Fibroblast of the aortic adventitia (primary cell): ENCODE results near the gene MOGAT2. TPM values are rescaled to one million over a fixed set of nuclear protein-coding genes. Genes with fewer than 3 reads are reported as not detected.

Source experiments
- DNase-seq: peaks from one replicate; pipeline ENCODE4 v3.0.0-alpha.2; 2010; ENCODE audit warnings: low read depth
- H3K4me3 ChIP-seq: 2 replicates; pipeline ENCODE4 v1.5.1; 2011; ENCODE audit warnings: low read depth, mild to moderate bottlenecking, control low read depth, low read length, moderate library complexity
- total RNA-seq: library from RNA; depleted of rRNA; stranded (reverse); fragments of >200 nt; gene quantifications from 2 replicates; pipeline ENCODE4 v1.2.3, GENCODE V29; 2012; ENCODE audit warnings: low replicate concordance
- TF ChIP-seq, protein P1 (sequence below): IDR thresholded peaks from 2 replicates; pipeline ENCODE4 v1.5.1; 2011; ENCODE audit warnings: mild to moderate bottlenecking, low read length, control low read depth, inconsistent platforms; ENCODE audit not compliant: insufficient read depth

The MOGAT2 gene
- total RNA-seq, 1 donor = not detected

DNA sequence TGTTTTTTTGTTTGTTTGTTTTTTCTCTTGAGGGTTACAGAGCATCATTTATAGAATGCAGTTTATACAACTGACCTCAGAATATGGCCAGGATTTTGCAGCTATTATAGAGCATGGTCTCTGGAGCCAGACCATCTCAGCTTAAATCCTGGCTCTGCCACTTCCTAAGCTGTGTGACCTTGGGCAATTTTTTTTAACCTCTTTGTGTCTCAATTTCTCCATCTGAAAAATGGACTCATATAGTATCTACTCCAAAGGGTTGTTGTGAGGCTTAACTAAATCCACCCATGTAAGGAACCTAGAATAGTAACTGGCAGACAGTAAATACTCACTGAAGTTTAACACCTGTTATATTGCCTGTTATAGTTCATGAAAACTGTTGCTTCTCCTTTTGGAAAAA, 42.6 kb downstream of the MOGAT2 start:
- no peak overlapping the region for H3K4me3 ChIP-seq
- TF ChIP-seq, protein P1, sequence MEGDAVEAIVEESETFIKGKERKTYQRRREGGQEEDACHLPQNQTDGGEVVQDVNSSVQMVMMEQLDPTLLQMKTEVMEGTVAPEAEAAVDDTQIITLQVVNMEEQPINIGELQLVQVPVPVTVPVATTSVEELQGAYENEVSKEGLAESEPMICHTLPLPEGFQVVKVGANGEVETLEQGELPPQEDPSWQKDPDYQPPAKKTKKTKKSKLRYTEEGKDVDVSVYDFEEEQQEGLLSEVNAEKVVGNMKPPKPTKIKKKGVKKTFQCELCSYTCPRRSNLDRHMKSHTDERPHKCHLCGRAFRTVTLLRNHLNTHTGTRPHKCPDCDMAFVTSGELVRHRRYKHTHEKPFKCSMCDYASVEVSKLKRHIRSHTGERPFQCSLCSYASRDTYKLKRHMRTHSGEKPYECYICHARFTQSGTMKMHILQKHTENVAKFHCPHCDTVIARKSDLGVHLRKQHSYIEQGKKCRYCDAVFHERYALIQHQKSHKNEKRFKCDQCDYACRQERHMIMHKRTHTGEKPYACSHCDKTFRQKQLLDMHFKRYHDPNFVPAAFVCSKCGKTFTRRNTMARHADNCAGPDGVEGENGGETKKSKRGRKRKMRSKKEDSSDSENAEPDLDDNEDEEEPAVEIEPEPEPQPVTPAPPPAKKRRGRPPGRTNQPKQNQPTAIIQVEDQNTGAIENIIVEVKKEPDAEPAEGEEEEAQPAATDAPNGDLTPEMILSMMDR = no peak
- DNase-seq = no peak

DNA sequence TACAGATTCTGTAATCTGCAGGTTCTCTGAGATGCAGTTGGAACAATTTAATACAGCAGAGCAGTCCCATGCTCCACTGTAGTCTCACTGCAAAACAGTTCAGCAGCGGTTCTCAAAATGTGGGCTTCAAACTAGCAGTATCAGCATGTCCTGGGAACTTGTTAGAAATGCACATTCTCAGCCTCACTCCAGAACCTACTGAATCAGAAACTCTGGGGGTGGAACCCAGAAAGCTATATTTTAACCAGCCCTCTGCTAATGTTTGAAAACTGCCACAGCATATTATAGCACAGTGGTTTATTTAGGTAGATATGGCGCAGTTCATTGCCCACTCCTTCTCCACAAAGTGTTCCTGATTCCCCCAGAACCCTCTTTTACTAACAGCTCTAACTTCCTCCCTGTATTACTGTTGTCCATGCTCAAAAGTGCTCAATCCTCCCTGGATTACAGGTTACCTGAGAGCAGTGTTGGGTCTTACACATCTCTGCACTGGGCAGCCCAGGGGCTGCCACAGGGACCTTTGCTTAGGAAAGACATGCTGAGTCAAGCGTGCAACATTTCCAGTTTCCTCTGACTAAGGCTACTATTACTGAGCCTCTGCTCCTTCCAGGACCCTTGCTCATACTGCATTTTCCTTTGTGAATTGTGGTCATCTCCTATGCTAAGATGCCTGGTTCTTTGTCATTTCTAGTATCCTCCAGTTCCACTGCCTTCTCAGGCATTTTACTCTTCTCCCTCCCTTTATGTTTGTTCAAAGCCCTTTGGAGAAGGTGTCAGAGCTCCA, 43.3 kb downstream of the MOGAT2 start:
- DNase-seq = peak; percentile 57
- TF ChIP-seq, protein P1 = no peak
- no peak overlapping the region for H3K4me3 ChIP-seq

DNA sequence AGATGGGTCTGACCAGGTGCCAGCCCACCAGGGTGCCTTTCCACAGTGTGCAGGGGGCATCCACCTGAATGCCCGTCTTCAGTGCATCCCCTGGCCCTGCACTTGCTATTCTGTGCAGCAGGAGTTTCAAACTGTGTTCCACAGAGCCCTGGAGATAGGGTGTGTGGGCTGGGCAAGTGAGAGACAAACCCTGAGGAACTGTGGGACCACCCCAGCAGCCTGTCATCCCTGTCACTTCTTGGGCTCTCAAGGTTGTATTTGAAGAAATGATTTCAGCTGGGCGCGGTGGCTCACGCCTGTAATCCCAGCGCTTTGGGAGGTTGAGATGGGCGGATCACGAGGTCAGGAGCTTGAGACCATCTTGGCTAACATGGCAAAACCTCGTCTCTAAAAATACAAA, 44.5 kb downstream of the MOGAT2 start:
- DNase-seq = no peak
- H3K4me3 ChIP-seq = no peak overlapping the region
- TF ChIP-seq, protein P1 = no peak

DNA sequence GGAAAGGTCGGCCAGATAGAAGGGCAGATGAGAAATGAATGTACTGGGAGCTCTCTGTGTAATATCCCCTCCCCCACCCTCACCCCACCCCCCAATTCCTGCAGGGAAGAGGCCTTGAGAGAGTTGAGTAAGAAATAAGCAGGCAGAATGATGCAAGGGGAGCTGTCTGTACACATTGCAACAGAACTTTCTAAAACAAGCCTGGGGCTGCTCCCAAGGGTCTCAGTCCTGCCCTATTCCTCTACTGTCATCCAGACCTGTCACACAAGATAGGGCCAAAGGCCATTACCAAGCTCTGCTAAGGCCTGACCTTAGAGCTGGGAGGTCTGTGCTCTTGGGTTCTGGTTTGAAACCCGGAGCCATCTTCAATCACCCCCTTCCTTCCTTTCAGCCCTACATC, 45.2 kb downstream of the MOGAT2 start:
- TF ChIP-seq, protein P1 = no peak
- no peak overlapping the region for H3K4me3 ChIP-seq
- DNase-seq = peak; percentile 64

DNA sequence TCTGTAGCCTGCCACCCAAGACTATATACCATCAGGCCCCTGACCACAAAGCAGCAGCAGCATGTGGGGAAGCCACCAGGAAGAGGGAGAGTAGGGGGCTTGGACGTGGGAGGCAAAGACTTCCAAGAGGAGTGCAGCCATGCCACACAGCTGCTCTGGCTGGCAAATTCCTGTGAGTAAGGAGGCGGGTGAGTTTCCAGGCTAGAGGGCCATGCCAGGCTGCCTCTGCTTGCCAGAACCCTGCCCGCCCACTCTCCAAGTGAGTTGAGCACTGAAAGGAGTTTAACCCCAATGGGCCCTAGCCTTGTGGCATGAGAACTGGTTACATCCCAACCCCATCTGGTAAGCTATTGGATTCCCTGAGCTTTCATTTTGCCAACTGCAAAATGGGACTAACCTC, 46.2 kb downstream of the MOGAT2 start:
- H3K4me3 ChIP-seq = no peak overlapping the region
- TF ChIP-seq, protein P1 = no peak
- DNase-seq = no peak

DNA sequence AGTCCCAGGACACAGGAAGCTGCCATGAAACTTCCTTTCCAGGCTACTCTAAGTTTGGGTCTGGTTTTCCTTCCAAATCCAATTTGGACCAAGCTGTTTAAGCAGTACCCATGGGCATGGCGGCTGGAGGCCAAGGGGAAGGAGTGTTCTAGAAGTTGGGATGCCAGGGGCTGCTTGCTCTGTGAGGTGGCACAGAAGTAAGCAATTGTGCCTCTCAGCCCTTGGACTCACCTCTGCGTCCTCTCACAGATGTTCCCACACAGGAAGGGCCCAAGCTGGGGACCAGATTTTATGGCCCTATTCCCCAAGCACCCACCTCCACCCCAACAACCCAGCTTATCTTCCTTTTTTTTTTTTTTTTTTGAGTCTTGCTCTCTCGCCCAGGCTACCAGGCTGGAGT, 47.5 kb downstream of the MOGAT2 start:
- DNase-seq = no peak
- no peak overlapping the region for H3K4me3 ChIP-seq
- TF ChIP-seq, protein P1 = no peak
